SK-MEL-5 (cell line): ENCODE measurements around the gene SNAPC5. TPM values are rescaled to one million over a fixed set of nuclear protein-coding genes. Genes with fewer than 3 reads are reported as not detected.
A peak's percentile ranks its signal among the peaks of the same experiment; 100 is the strongest.
"Not testable (repeated sequence)": the region's sequence is repeated elsewhere in the genome, so short reads cannot be mapped to it uniquely, and the experiment has no call there.

Experiments
- DNase-seq: peaks from one replicate; pipeline ENCODE4 v3.0.0-alpha.2; 2016; ENCODE audit warnings: low read depth, low spot score
- in situ Hi-C: cut with HindIII; loops from 2 replicates; pipeline ENCODE4 v1.10.0; 2016; ENCODE audit warnings: low sequenced_read_pairs, high pct_unique_total_duplicates, low pct_unique_long_range_greater_than_20kb
- polyA plus RNA-seq, 2 experiments: library from polyadenylated mRNA; depleted of rRNA; stranded (reverse); fragments of >200 nt; gene quantifications; 2 replicates each; pipeline ENCODE4 v1.2.3, GENCODE V29; 2015
- total RNA-seq: library from RNA; depleted of rRNA; stranded (reverse); fragments of >200 nt; shearing (Covaris generic); gene quantifications from 2 replicates; pipeline ENCODE4 v1.2.3, GENCODE V29; 2014; rRNA removed

Gene SNAPC5
- 60.5 and 60.7 TPM in 2 replicates for total RNA-seq
- polyA plus RNA-seq (2015; cell fraction: cytosol; rRNA removed), result 42.4 and 51.0 TPM in 2 replicates
- 18.9 and 30.5 TPM in 2 replicates for polyA plus RNA-seq (2015; cell fraction: nucleus; rRNA removed)

DNA sequence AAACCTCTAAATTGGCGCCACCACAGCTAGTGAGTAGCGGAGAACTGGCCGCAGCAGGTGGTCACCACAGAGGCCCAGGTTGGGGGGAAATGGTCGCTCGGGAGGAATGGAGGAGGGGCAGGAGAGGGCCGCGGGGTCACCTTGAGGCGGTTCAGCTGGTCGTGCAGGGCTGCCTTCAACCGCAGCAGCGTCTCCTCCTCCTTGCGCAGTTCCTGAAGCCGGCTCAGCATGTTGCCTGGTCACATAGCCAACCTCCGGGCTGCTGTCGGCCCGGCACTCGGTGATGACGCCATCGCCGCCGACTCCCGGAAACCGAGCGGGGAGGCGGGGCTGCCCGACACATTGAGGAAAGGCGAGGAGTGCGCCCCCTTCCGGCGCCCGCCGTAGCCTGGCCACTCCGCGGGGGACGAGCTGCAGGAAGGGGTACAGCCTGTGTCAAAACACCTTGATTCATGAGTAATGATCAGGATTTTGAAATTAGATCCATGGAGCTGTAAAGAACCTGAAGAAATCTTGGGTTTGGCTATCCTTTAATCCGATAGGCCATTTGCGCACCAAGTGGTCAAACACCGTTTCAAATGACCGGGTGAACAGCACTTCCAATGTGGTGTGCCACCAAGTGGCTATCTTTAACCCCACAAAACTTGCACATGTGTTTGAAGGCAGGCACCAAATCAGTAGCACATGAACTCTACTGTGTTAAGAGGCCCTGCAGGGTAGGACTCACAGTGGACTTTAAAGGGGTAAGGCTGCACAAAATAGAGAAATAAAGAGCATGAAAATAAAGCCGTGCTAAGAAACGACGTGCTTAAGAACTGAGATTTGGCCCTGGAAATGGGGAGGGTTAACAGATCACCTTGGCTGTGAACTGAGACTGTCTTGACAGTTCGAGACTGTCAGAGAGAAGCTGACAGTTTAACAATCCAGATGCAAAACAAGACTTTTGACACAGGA lies at the start of gene SNAPC5:
TSS of gene SNAPC5 (minus strand) at position 261 of the 954 bp plus-strand sequence. CDS start at position 230, 31 bp downstream.
- in situ Hi-C loops, result loop anchor here (25.0 kb wide), 1 partner anchor 185 kb away; no protein-coding TSS in a partner anchor
- DNase-seq, result peak; percentile 93

- in situ Hi-C loops, result no loop called here
- DNase-seq, result no peak
These were observed 47.7 kb upstream of the SNAPC5 start for GRCh38 chr15:66545255-66545654.

DNA sequence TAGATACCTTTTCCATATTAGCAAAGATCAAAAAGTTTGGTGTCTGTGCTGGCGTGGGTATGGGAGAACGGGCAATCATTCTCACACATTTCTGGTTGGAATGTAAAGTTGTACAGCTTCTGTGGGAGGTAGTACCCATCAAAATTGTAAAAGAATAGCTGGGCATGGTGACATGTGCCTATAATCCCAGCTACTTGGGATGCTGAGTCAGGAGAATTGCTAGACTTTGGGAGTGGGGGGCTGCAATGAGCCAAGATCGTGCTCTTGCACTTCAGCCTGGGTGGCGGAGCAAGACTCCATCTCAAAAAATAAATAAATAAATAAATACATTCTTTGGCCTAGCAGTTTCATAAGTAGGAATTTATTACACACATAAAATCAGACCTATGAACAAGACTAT lies 45.3 kb upstream of the SNAPC5 start:
- DNase-seq, result no peak
- in situ Hi-C loops, result no loop called here

- DNase-seq, result no peak
- in situ Hi-C loops, result no loop called here
These were observed 37.5 kb upstream of the SNAPC5 start for GRCh38 chr15:66535056-66535455.

DNA sequence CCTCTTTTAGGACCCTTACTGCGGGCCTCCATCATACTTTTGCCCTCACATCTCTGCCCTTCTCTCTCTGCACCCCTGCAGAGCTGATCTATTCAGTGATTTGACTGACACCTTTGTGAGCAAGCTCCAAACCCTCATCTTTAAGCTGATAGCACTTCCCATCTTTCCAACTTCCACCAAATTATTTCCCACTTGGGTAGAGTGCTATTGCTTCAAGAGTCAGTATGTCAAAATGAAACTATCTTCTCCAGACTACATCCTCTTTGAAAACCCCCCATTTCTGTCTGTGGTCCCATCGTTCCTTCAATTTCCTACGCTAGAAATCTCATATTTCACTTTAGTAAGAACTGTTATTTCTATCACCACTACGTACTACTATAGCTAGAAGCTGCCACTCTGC lies 27.3 kb upstream of the SNAPC5 start:
- no peak for DNase-seq
- in situ Hi-C loops, result no loop called here

- no peak for DNase-seq
- in situ Hi-C loops, result no loop called here
These were observed 26.4 kb upstream of the SNAPC5 start for GRCh38 chr15:66523926-66524325.

DNA sequence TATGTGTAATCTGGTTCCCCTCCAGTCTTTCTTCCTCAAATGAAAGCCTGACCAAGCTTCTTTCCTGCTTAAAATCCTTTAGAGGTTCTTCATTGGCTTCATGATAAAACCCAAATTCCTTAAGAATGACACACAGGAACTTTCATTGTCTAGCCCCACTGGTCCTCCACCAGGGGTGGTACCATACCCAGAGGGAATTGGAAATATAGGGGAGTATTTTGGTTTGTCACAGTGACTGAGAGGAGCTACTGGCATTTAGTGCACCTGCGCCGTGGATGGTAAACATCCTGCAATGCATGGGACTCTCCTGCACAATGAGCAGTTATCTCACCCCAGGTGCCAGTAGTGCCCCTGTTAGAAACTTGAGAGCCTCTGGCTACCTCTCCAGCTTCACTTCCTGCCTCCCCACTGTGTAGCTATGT lies 18.4 kb upstream of the SNAPC5 start:
- in situ Hi-C loops, result no loop called here
- no peak for DNase-seq

- no peak for DNase-seq
- in situ Hi-C loops, result no loop called here
These were observed 17.0 kb upstream of the SNAPC5 start for GRCh38 chr15:66514586-66514985.

DNA sequence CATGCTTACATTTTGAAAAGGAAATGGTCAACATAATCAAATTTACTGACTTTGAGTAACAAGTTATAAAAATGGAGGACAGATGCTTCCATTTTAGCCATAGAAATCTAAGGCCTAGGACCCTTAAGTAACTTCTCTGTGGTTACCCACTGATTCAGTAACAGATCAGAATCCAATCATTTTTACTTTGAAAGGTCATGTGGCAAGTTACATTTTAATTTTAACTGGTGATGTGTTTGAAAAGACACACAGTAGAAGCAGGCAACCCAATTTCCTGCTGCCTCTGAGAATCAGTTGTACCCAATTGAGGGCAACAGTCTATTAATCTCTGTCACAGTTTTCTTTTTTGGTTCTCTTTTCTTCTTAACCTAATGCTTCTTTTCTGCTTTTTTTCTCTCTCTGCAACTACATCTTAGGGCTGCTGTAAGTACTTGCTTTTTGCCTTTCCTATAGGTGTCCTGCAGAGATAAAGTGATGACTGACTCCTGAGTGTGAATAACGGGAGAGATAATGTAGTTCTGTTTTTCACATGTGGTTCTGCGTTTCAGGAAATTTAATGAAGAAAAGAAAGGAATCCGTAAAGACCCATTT lies 10.8 kb upstream of the SNAPC5 start:
- no peak for DNase-seq
- in situ Hi-C loops, result no loop called here

DNA sequence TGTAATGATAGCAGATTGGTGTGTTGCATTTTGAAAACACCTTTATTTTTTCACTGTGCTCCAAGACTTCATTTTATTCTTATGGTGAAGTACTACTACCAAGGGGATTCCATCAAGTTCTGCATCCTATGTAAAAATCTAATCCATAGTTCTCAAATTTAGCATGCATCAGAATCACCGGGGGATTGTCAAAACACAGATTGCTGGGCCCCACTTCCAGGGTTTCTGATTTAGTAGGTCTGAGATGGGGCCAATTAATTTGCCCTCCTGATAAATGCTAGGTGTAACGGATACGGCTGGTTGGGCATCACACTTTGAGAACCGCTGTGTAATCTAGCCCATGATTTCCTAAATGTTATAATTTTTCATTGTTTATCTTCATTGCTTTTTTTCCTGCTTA lies 8.3 kb upstream of the SNAPC5 start:
- in situ Hi-C loops, result no loop called here
- DNase-seq, result no peak

DNA sequence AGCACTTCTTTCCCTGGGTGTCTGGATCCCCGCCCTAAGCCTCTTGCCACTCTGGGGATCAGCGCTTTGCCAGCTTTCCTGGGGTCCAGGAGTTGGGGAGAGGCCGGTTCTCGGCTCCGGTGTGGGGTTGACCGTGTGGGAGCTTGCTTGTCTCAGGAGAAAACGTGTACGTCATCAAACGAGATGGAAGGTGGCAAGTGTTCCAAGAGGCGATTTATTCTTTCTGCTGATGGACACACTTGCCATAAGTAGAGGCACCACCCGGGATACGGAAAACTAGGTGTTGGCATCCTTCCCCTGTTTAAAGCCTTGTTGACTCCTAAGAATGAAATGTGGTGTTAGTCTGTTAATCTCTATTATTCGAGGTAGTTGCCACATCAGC lies 7.9 kb upstream of the SNAPC5 start:
- in situ Hi-C loops, result no loop called here
- no peak for DNase-seq

DNA sequence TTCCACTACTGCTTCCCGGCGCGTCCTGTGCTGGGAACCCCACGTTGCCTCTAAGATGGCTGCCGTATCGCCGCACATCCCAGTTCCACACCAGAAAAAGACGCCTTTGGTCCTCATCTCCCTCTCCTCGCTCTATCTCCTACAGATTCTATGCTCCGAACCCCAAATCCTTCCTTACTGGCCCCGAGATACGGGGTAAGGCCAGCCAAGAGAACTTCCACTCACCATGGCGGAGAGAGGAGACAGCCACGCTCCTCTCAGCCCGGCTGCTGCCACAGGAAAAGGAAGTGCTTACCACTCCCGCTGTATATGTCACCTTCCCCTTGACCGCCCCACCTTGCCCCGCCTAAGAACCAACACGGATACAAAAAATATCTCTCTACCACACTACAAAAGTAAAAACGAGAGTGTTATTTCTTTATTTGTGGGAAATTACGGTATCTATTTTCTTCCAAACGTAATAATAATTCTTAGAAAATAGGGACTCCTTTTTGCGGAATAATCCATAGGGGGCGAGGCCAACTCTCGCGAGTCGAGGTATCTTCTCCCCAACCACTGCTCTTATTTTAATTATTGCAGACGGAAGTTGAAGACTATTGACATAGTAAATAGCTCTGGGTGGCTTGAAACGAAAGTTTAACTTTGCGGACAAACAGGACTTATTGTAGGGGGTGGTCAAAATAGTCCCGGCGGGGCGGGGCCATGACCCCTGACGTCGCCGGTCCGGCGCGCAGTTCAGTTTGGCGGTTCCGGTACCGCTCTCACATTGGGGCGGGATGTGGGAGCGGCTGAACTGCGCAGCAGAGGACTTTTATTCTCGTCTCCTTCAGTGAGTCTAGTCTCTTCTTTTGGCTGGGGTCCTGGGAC lies 7.2 kb upstream of the SNAPC5 start, which contains the start of the genes RPL4 and ZWILCH:
TSS of gene RPL4 (minus strand) at position 293 of the 867 bp plus-strand sequence. CDS start at position 228, 65 bp downstream.
TSS of gene ZWILCH (plus strand) at position 764 of the 867 bp plus-strand sequence. CDS start at position 777, 13 bp downstream.
- in situ Hi-C loops, result no loop called here
- peak; percentile 77 for DNase-seq

DNA sequence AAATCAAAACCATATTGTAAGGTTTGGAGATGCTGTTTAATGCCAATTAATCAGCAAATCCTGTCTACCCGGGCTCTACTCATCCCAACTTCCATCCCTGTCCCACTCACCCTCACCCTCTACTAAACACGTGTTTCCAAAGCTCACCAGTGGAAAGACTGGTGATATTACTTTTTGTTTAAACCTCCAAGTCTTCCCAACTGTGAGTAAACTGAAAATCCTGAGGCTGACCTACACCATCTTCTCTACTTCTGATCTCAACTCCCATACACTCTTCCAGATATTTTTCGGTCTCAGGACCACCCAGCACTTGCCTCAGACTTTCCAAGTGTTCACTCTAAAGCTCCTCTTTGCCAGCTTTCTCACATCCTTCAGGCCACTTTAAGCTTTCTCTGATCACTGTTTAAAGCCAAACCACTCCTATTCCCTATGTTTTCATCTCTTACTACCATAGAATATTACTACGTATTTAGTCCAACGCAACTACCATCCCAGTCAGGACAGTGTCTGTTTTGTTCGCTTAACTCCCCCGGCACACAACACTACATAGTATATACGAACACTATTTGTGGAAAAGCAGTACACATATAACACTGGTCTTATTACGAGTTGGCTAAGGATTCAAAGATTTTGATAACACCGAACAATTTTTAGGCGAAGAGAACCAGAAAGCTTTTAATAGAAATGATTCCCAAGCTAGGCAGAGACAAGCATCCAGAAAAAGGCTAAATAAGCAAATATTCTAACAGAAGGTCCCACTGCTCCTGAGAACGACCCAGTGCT lies 6.4 kb upstream of the SNAPC5 start:
- in situ Hi-C loops, result no loop called here
- no peak for DNase-seq

DNA sequence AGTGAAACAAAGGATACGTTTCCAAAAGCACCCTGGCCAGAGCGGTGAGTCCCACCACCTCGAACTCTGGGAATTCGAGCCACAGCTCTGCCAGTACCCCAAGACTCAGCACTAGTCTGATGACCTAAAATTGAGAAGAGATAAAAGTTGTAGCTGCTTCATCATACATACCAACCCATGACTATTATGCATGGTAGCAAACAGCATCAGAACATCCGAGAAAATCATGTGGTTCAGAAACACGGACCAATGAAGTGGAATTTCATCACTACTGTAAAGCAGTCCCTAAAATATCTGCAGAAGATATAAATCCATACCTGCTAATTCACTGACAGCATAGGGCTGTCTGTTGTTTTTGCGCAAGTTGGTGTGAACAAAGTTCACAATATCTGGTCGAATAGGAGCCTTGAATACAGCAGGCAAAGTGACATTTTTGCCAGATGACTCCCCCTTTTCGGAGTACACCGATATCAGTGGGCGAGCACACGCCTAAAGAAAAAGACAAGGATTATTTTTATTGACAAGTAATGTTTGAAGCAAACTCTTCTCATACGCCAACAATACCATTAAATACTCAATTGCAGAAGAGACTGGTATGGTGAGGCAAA lies 5.6 kb upstream of the SNAPC5 start:
- in situ Hi-C loops, DNase-seq: not testable (repeated sequence)

DNA sequence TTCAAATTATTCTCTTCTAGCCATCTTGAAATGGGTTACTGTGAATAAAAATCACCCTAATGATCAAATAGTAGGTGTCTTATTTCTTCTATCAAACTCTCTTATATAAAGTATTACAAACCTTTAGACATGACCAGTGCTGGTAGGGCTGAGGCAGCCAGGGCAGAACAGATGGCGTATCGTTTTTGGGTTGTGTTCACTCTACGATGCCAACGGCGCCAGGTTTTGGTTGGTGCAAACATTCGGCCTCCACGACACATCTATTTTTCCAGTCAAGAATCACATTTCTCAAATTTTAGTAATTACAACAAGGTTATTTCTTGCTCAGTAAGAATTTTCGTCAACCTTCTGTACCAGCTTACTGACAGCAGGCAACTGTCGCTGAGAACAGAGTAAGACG lies 4.9 kb upstream of the SNAPC5 start:
- no peak for DNase-seq
- in situ Hi-C loops, result no loop called here

- DNase-seq, in situ Hi-C loops: not testable (repeated sequence)
These were observed 2.8 kb upstream of the SNAPC5 start for GRCh38 chr15:66500346-66500745.
